Endothelial cell of hepatic sinusoid (primary cell): ENCODE data around the gene RFC3.
"Not testable (repeated sequence)": the region's sequence is repeated elsewhere in the genome, so short reads cannot be mapped to it uniquely, and the experiment has no call there.

Experiments used
- in situ Hi-C: cut with HindIII; loops from 2 replicates; pipeline ENCODE4 v1.10.0; 2017; ENCODE audit warnings: low sequenced_read_pairs

RFC3 gene

DNA sequence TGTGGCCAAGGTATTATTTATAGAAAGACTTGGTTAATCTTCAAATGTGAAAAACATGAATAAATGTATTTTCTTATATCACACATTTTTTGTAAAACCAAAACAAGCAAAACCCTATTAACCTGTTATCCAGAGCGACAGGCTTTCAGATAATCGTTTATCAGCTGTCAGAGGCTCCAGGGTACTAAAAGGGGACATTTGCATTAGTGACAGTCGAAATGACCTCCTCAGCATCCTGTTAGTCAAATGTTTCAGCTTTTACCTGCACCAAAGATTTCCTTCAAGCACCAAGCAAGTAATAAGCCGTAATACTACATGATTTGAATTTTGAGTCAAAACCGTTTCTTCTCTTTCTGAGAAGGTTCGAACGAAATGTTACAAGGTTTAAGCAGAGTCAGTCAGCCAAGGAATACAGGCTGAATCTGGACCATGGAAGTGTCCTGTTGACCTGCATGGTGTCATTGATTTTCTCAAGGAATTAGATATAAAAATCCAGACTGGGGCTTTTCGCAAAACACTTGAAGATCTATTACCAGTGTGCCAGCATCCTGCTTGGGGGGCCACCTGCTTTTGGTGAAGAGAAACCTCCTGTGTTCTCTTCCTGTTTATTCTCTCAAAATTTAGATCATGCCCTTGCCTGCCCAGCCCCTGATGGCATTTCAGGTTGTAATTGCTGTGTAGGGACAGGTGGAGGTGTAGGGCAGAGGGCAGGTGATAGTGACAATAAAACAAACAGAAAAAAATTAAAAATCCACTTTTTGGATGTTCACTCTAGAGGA, 11.3 kb upstream of the RFC3 start:
- in situ Hi-C loops, result no loop called here

DNA sequence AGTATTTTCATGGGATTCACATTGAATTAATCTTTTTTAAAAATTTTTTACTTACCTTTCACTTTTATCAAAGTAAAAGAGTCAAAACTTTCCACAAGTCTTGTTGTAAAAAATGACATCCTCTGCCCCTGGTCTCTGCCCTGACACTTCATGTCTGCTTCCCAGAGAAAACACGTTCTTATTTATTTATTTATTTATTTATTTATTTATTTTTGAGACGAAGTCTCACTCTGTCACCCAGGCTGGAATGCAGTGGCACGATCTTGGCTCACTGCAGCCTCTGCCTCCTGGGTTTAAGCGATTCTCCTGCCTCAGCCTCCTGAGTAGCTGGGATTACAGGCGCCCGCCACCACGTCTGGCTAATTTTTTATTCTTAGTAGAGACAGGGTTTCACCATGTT, 5.1 kb upstream of the RFC3 start:
- in situ Hi-C loops, result not testable (repeated sequence)

DNA sequence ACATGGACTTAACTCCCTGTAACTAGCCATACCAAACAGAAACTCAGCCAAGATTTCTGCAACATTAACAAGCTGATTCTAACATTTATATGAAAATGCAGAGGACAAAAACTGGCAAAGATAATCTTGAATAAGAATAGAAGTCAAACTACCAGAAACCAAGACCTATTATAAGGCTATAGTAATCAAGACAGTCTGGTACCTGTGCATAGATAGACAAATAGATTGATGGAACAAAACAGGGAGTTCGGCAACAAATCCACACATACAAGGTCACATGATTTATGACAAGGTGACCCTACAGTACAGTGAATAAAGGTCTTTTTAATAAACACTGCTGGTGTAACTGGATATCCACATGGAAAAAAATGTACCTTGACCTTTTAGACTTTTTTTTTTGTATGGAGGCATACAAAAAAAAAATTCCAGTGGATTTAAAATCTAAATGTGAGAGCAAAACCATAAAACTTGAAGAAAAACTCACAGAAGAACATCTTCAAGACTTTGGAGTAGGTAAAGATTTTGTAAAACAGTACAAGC, 2.9 kb upstream of the RFC3 start:
- in situ Hi-C loops, result no loop called here

DNA sequence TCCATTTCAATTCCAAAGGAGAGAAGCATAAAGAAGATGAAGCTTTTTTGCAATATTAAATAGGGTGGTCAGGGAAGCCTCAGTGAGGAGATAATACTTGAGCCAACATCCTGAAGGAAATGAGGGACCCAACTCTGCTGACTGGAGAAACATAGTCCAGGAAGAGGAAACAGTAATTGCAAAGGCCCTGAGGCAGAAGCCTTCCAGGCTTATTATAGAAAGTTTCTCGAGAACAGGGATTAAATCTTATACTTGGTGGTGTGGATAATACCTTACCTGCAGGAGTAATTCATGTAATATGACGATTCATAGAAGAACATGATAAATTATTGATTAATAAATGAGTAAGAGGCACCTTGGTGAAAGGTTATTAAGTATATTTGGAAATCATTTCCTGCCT, 1.0 kb upstream of the RFC3 start:
- in situ Hi-C loops, result no loop called here

DNA sequence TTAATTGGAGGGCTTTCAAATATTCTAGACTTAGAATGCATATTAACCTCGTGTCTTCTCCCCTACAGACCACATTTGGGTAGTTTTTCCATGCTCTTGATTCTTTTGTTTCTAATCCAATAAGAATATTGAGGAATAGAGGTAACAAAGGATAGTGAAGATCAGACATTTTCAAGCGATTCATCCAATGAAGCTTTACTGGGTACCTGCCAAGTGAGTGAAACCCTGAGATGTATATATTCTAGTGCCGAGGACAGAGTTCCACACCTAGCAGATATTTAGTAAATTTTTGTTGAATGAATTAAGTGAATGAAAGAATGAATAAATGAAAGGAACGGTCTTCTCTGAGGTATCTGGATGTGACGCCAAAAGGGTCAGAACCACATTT, 442 bp upstream of the RFC3 start:
- in situ Hi-C loops, result no loop called here

DNA sequence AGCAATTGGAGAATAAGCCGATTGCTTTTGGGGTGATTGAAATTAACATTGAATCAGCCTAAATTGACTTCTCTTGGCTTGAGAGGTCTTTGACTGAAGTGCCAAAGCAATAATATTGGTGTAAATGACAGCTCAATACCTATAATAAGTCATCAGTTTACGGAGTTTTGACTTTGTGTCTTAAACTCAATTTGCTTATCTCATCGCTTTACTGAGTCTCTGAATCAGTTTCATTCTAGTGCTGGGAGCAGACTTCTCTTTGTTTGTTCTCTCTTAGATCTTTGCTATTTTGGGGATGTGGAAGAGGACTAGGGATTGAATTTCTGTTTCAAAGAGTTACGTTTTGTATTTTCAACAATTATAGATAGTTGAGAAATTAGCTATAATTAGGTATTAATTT, 7.1 kb downstream of the RFC3 start:
- in situ Hi-C loops, result no loop called here

DNA sequence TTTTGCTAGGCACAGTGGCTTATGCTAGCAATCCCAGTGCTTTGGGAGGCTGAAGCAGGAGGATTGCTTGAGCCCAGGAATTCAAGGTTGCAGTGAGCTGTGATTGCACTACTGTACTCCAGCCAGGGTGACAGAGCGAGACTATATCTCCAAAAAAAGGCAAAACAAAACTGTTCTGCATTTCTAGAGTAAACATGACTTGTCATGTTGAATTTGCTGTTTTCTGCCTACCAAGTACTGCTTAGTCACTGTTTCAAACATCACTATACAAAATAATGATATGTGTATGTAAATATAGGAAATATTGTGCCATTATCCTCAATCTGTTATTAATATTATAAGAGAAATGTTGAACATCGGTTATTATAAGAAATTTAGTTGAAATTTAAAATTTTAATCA, 9.2 kb downstream of the RFC3 start:
- in situ Hi-C loops, result no loop called here

DNA sequence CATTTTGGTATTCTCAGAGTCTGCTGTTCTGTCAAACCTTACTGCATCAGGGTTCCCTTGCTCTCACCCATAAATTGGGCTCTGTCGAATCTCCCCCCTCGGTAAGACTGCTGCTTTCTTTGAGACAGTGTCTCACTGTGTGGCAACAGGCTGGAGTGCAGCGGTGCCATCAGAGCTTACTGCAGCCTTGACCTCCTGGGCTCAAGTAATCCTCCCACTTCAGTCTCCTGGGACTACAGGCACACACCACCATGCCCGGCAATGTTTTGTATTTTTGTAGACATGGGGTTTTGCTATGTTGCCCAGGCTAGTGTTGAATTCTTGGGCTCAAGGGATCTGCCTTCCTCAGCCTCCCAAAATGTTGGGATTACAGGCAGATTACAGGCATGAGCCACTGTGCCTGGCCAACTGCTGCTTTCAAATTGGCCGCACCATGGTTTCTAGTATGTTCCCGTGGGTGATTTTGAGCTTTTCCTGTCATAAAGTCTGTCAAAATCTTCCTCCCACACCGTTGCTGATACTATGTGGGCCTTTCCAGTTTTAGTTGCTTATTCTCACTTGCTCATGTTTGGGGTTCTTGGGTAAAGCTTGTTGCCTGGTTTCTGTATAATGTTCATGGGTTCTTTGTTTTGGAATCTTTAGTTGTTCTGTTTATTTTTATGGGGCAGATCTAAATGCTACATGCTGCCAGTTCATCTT, 10.6 kb downstream of the RFC3 start:
- in situ Hi-C loops, result no loop called here

DNA sequence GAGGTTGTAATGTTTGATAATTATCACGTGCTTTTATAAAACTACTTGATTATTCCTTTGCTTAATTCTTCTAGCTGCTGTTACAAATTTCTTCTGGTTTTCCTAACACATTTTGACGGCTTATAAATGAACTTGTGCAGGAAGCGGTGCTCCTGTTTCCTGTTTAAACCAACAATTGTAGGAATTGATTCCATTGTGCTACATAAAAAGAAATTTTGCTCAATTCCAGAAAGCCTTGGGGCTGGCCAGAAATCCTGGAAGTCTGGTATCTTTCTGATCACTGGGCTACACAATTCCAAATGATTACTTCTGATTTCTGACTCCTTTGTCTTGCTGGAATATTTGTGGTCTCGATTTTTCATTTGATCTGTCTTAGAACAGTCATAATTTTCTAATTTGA, 14.9 kb downstream of the RFC3 start:
- in situ Hi-C loops, result no loop called here

DNA sequence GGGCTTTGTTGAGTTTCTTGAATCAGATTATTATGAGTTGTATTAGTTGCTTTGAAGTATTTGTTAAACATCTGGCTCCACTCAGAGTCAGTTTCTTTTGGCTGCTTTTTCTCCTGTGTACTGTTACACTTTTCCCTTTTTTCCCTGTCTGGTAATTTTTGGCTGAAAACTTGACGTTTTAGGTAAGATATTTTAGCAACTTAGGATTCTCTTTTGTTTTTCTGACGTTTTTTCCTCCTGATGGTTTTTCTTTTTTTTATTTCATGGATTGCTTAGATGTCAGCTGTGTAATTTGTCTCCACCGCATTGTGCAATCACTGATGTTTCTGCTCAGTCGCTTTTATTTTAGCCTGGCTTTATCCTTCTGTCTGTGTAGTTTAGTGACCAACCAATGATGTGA, 20.7 kb downstream of the RFC3 start:
- in situ Hi-C loops, result no loop called here

DNA sequence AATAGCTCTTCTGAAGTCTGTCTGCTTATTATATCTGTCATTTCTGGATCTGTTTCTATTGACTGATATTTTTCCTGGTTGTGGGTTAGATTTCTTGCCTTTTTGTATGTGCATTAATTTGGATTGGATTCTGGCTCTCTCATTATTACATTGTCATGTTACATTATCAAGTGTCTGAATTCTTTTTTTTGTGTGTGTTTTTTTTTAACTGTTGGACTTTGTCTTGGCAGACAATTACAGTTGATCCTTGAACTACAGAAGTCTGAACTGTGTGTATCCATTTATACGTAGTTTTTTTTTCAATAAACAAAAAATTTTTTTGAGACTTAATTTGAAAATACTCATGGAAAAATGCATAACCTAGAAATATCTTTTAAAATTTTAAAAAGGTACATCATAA, 22.5 kb downstream of the RFC3 start:
- in situ Hi-C loops, result no loop called here

DNA sequence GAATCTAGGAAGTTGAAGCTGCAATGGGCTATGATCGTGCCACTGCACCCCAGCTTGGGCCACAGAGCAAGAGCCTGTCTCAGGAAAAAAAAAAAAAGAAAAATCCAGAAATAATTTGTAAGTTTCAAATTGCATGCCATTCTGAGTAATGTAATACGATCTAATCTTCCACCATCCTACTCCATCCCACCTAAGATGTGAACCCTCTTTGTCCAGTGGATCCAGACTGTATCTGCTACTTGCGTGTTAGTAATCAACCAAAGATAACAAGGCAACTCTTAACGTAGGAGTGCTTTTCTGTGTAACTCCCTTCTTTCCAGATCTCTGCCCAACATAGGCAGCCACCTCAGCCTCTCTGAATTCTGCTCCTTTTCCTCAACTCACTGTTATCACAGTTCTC, 24.3 kb downstream of the RFC3 start:
- in situ Hi-C loops, result no loop called here

DNA sequence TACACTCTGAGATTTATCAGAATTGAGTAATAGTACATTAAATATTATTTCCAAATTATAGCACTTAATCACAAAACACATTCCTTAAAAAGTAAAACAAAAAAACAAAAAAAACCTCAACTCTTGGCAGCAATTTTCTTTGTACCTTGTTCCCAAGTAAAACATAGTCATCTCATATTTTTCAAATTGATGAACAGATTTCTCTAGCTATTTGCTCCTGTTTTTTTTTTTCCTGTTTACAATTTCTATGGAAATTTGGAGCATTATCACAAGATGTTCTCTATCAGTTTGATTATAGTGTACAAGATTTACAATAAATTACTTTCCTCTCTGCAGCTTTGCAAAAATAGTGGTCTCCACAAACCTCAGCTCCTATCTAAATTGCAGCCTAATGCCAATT, 25.0 kb downstream of the RFC3 start:
- in situ Hi-C loops, result no loop called here

DNA sequence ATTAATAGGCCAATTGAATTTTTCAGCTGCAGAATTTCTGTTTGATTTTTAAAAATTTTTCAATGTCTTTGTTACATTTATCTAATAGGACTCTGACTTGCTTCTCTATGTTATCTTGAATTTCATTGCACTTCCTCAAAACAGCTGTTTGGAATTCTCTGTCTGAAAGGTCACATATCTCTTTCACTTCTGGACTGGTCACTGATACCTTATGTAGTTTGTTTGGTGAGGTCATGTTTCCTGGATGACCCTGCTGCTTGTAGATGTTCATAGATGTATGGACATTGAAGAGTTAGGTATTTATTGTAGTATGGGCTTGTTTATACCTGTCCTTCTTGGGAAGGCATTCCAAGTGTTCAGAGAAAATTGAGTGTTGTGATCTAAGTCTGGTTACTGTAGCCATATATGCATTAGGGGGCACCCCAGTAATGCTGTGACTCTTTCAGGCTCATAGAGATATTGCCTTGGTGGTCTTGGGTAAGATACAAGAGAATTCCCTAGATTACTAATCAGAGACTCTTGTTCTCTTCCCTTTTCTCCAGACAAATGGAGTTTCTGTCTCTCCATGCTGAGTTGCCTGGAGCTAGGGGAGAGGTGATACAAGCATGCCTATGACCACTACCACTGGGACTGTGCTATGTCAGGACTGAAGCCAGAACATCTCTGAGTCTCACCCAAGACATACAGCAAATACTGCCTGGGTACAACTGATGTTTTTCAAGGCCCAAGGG, 27.8 kb downstream of the RFC3 start:
- in situ Hi-C loops, result no loop called here

DNA sequence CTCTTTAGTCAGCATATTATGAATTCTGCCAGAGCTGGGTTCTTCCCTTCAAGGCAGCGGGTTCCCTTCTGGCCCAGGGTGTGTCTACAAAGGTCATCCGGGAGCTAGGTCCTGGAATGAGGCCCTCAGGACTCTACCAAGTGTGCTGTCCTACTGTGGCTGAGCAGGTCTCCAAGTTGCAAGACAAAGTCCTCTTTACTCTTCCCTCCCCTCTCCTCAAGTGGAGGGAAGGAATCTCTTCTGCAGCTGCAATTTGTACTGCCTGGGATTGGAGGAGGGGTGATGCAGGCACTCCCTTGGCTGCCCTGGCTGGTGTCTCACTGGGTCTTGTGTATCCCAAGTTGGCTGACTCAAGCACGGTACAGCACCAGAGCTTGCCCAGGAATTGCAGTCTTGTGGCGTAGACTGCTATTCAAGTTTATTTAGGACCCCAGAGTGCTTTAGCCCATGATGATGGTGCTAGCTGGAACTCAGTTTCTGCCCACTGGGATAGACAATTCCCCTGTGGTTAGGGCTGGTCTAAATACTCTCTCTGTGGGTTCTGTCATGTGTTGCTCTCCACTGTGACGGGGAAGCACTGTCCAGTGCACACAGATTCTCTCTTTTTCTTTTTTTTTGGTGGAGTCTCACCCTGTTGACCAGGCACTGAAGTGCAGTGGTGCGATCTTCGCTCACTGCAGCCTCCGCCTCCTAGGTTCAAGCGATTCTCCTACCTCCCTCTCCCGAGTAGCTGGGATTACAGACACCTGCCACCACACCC, 28.5 kb downstream of the RFC3 start:
- in situ Hi-C loops, result no loop called here

DNA sequence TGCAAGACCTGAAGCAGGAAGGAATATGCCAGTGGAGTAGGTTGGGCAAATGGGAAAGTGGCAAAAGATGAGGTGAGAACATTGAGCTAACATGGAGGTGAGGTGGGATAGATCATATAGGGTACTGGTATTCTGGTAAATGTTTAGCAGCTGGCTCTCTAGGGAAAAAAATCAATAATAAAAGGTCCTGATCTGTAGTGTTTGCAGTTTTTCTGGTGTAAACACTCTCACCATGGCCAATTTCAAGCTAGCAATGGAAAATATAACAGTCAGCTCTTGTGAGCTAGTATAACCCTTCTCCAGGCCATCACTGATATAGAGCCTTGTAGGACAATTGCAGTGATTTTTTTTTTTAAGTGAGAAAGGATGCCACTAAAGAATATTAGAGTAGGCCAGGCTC, 31.3 kb downstream of the RFC3 start:
- in situ Hi-C loops, result no loop called here

DNA sequence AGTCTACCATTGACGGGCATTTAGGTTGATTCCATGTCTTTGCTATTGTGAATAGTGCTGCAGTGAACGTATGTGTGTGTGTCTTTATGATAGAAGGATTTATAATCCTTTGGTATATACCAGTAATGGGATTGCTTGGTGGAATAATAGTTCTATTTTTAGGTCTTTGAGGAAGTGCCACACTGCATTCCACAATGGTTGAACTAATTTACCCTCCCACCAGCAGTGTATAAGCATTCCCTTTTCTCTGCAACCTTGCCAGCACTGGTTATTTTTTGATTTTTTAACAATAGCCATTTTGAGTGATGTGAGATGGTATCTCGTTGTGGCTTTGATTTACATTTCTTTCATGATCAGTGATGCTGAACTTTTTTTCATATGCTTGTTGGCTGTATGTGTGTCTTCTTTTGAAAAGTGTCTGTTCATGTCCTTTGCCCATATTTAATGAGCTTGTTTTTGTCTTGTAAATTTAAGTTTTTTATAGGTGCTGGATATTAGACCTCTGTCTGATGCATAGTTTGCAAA, 37.5 kb downstream of the RFC3 start:
- in situ Hi-C loops, result no loop called here

DNA sequence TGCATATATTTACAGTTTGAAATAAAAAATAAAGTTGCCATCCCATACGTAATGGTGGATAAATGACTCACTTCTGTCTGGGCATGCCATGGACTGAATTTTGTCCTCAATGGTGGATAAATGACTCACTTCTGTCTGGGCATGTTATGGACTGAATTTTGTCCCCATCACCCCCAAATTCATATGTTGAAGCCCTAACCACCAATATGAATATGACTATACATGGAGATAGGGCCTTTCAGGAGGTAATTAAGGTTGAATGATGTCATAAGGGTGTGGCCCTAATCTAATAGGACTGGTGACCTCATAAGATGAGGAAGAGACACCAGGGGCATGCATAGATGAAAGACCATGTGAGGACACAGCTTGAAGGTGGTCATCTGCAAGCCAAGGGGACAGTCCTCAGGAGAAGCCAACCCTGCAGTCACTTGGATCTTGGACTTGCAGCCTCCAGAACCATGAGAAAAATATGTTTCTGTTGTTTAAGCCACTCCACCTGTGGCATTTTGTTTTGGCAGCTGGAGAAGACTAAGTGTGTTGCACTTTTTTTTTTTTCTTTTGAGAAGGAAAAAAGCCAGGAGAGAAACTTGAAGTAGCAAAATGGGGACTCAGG, 41.8 kb downstream of the RFC3 start:
- in situ Hi-C loops, result no loop called here

DNA sequence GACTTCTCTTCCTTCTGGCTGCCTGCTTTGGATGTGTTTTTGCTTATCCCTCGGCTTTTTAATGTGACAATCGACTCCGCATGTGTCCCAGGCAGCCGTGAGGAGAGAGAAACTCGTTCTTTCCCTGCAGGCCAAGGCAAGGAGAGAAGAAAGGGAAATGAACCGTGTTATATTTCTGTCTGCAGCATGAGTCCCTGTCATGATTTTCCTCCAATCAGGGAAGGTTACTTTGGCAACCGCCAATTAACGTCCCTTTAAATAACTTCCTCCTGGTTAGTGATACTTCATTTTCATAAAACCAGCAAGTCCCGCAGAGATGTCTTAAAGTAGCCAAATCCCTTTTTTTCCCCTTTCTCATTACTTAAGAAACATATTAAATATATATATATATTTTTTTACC, 42.6 kb downstream of the RFC3 start:
- in situ Hi-C loops, result no loop called here

DNA sequence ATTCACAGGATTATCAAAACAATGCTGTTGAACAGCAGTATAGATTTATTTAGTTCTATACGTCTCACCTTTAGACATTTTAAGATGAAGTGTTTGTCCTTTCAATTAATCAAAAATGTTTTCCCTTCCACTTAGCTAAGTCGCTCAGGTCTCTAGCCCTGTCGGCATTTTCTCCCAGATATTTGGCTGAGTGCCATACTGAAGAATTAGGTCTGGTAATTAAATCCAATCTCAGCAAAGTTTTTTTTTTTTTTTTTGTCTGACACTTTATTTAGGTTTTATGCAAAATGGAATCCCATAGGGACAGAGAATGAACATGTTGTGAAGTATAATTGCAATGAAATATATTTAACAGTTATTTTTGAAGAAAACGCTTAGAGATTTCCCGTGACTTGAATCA, 44.1 kb downstream of the RFC3 start:
- in situ Hi-C loops, result no loop called here
